Measurements from ENCODE around the gene TM9SF3.
"Not testable (repeated sequence)": the region's sequence is repeated elsewhere in the genome, so short reads cannot be mapped to it uniquely, and the experiment has no call there.

Gene TM9SF3

DNA sequence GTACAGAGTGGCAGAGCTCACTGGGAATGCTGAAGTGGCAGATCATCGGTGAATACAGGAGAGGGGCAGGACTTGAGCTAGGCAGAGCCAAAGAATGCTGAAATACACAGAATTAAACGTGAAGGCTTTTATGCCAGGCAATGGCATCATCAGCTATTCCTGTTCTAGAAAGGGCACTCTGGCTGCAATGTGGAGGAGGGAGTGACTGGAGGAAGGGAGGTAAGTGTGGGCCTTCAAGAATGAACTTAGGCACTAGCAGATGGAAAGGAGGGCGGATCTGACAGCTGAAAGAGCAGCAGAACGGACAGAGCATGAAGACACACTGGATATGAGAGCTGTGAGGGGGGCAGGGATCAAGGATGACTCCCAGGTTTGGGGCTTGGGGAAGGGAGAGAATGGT lies 12.0 kb upstream of the TM9SF3 start:
- no peak for DNase-seq (ENCODE audit: low read depth)

DNA sequence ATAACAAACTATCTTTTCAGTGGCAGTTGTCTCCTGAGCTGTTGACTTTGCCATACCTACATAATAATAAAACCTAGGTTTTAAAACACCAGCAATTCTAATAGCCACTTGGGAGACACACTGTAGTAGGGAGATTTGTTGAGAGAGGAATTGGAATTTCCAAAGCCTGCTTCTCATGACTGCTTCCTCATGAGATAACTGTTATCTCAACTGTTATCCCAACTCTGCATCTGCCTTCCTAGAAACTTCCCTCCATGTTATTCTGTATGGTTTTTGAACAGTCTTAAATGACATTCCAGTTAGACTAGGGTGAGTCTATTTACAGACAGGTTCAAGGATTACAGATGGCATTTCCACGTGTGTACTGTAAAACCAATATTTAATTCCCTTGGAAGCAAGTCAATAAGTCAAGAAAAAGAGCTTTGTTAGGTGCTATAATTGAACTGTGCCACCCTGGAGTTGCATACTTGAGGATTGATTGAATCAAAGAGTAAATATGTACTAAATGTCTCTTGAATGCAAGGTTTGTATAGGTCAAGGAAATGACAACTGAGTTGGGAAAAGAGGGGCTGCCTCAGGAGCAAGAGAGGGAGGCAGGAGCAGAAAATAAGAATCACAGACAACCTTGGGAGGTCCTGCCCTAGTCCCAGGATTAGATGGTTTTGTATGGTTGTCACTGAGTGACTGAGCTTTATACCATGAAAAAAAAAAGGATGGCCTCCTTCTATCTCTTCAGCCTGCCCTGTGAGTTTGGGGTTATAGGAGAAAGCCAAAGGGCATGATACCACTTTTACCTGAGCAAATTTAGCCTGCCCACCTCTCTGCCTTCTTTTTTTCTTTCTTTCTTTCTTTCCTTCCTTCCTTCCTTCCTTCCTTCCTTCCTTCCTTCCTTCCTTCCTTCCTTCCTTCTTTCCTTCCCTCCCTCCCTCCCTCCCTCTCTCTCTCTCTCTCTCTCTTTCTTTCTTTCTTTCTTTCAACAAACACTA lies 9.9 kb upstream of the TM9SF3 start:
- no peak for DNase-seq (ENCODE audit: low read depth)

DNA sequence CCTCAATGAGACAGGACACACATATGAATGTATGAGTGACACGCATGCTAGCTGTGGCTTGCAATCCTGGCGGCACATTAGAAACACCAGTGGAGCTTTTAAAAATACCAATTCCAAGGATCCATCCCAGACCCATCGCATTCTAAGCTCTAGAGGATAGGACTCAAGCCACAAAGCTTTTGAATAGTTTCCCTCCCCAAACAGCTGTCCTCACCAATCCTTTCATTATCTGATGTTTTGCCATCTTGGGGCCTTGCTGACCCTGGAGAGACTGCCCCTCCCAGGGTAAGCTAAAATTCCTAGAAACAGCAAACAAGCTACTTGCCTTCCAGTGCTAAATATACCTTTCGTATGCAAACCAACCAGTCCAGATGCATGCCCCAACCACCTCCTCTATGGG lies 8.9 kb upstream of the TM9SF3 start:
- DNase-seq (ENCODE audit: low read depth) = no peak

DNA sequence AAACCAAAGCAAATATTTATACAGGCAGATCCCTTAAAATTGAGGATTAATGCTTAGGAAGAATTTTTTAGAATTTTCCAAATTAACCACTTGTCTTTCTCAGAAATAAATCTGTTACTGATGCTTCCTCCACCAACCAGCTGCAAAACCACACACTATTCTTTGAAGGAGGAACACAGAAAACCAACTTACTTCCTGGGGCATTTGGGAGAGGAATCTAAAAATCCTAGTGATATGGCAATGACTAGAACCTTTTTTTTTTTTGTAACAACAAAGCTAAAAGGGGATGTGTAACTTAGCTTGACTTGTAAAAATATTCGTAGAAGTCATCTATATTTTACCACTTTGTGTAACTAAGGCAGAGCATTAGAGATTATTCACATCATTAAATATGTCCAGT lies 5.1 kb upstream of the TM9SF3 start:
- no peak for DNase-seq (ENCODE audit: low read depth)

DNA sequence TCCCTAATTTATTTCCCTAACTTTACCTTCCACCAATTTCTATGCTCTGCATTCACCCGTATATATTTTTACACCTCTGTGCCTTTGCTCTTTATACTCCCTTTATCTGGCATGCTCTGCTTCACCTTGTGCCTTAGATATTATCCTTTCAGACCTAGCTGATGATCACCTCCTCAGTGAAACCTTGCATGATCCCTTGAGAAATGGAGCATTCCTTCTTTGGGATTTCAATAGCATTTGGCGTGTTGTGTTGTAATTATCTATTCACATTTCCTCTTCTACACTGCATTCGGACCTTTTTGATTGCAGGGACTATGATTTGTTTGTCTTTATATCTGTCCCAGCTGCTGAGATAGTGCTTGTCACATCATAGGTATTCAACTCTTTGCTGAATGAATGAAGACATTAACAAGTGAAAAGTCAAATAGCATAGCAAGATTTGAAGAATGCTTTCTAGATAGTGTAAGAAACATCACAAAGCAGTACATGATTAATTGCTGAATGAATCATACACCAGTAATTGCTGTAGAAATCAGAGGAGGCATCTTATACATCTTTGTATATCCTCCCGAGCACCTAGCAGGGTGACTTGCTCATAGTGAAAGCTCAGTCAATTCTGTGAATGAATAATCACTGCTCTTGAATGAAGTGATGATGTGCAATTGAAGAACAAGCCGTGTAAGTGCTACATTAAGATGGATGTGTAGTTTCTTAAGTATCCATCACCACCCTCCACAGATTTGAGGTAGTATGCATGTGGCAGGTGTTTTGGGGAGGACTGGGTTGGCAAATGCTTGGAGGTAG lies 2.0 kb upstream of the TM9SF3 start:
- no peak for DNase-seq (ENCODE audit: low read depth)

DNA sequence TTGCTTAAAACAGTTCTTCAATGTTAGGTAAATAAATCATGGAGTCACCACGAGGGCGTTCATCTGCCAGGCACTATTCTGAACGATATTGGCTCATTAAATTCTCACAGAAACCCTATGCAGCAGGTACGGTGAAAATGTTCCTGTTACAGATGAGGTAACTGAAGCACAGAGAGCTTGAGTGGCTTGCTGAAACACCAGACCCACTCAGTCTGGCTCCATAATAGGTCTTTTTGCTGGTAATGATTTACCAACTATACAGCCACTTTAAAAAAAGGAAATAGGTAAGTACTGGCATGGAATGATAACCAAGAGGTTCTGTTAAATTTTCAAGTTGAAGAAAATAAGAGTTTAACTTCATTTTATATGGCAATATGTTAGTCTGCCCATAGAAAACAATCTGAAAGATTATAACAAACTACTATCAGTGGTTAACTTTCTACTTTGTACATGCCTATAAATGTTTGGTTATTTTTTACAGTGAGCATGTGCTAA lies 1.3 kb upstream of the TM9SF3 start:
- DNase-seq (ENCODE audit: low read depth) = no peak

DNA sequence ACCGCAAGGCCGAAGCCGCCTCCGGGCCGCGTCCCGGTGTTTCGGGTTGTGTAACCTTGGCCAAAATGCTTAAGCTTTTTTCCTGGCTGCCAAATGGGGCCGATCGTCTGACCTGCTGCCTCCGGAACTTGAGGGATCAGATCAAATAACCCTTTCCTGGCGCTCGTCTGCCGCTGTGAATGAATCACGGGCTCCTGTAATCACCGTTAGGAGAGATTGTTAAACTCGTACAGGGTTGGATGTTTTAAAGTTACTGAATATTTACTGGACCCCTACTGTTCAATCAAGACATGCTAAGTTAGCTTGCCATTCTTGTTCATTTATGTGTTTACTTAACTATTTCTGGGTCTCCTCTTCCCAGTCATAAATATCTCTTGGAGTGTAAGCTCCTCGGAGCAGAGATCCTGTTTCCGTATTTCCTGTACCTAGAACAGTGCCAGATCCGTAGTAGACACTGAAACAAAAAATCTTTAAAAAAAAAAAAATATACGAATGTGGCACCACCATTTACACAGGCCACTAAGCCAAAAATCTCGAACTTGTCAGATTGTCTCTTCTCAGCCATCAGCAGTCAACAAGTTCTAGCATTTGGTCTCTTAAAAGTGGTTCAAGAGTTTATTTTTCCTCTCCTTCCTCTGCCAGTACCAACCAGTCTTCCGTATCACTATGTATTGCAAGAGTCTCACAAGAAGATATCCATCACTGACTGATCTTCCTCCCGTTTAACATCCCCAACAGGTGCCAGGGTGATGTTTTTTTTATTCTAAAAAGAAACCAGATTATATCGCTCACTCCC lies 650 bp upstream of the TM9SF3 start:
- peak; percentile 55 for DNase-seq (ENCODE audit: low read depth)

DNA sequence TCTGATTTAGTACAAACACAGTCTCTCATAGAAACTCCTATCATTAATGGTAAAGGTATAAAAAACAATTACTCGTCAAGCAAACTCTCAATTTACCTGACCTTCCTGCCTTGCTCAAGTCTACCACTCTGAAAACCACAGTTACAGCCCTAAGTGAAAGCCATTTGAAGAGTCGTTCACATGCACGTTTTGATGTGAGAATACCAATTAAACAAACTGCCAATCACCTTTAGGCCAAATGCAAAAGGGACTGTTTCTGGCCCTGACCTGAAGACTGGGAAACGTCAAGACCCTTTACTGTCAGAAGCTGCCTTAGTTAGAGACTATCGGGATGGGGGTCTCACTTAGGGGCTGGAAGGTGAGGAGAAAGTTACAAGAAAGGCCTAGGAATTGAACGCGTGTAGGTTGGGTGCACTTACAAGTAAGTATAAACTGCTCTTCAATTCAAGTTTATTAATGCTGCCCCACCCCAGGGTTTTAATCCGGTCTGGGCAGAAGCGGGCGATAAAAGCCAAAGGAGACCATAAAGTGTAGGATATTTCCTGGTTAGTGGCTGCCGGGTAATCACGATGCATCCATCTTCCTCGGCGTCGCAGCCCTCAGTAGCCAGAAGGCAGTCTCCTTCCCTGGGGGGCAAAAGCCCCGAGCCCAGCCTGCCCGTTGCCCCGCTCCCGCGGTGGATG lies 935 bp downstream of the TM9SF3 start:
- peak; percentile 5 for DNase-seq (ENCODE audit: low read depth)

DNA sequence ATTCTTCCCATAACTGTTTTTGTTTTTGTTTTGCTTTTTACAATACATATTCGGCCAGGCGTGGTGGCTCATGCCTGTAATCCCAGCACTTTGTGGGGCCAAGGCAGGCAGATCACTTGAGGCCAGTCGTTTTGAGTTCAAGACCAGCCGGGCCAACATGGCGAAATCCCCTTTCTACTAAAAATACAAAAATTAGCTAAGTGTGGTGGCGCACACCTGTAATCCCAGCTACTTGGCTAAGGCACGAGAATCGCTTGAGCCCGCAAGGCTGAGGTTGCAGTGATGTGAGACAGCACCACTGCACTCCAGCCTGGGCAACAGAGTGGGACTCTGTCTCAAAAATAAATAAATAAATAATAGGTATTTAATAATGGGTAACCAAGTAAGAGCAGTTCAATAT lies 2.3 kb downstream of the TM9SF3 start:
- DNase-seq (ENCODE audit: low read depth) = no peak

DNA sequence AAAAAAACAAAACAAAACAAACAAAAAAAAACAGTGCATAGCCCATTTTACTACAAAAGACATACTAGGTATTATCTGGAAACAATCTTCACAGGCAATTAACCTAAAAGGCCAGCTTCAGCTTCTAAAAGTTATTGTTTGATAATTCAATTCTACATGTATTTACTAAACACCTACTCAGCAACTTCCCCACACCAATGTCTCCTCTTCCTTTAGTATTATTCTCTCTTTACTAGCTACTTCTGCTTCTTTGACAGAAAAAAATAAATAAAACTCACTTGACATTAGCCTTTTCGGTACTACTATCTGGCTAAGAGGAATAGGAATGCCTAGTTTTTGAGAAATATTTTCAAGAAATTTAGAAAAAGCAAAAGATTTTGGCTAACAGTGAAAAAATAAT lies 2.8 kb downstream of the TM9SF3 start:
- no peak for DNase-seq (ENCODE audit: low read depth)

DNA sequence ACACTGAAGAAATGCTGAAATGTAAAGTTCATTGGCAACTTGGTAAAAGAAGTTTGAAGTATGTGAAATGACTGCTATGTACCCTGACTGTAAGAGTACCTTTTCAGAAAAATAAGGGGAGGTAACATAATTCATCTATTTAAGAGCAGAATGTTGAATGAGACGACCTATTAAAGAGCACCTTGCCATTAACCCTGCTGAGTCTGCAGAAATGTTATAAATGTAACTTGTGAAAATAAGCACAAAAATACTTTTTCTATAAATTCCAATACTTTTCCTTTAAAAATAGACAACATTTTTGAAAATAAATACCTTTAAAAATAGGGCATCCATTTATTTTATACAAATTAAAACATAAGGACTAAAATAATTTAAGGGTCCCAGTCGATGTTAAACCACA lies 7.7 kb downstream of the TM9SF3 start:
- no peak for DNase-seq (ENCODE audit: low read depth)

DNA sequence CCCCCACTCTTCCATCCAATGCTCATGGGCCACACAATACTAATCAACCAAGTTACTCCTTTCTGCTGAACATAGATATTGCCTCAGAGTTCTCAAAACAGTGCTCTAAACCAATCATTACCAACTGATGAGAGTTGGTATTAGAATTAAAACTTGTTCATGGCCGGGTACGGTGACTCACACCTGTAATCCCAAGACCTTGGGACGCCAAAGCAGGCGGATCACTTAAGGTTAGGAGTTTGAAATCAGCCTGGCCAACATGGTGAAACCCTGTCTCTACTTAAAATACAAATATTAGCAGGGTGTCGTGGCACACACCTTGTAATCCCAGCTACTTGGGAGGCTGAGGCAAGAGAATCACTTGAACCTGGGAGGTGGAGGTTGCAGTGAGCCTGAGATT lies 8.2 kb downstream of the TM9SF3 start:
- DNase-seq (ENCODE audit: low read depth) = no peak

DNA sequence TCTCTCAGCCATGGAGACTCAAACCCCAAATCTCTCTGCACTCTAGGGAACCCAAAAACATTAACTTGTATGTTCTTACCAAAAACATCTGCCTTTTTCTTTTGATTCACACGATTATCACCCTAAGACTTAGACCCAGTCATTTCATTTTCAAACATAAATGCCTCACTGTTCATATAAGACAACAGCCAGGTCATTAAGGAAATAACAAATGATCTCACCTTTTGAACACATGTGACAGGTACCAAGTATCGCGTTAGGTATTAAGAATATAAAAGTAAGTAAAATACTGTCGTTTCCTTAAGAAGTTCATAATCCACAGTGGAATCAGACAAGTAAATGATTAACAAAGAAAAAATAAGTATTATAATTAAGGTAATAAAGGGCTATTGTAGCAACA lies 8.8 kb downstream of the TM9SF3 start:
- DNase-seq (ENCODE audit: low read depth) = no peak

DNA sequence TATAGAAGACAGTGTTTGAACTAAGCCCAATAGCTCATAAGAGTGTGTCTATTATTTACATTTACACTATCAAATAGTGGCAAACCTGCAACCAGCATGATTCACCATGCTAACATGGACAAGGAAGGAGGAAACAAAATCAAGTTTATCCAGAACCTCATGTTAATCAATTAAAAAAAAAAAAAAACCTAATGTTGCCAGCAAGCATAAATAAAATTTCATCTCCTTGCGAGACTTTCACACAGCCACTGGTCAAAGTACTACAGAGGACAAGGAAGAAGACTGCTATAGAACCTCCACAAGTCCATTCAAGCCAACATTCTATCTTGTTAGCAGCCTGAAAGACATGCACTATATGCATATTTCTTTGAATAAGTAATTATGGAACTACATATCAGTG lies 9.7 kb downstream of the TM9SF3 start:
- DNase-seq (ENCODE audit: low read depth) = no peak

DNA sequence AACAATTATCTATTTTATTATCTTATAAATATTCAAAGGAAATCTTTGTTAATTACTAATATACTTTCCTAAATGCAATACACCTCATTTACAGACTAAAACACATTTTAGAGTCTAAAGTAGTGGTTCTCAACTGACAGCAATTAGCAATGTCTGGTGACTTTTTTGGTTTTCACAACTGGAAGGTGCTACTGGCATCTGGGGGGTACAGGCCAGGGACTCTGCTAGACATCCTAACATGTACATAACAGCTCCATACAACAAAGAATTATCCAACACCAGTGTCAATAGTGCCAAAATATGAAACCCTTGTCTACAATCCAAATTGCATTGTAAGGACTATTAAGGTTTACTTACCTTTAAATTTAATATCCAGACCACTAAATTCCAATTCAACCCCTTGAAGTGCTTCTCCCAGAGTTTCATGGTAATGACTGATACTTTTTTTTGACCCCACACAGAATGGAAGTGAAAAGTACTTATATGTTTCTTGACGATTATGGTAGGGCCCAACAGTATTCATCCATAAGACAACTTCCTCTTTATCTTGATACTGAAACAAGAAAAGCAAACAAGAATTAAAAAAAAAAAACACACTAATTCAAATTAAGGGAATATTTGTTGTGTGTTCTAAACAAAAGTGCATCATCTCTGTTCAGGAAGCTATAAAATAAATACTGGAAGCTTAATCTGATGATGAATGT lies 10.4 kb downstream of the TM9SF3 start:
- DNase-seq (ENCODE audit: low read depth) = no peak

DNA sequence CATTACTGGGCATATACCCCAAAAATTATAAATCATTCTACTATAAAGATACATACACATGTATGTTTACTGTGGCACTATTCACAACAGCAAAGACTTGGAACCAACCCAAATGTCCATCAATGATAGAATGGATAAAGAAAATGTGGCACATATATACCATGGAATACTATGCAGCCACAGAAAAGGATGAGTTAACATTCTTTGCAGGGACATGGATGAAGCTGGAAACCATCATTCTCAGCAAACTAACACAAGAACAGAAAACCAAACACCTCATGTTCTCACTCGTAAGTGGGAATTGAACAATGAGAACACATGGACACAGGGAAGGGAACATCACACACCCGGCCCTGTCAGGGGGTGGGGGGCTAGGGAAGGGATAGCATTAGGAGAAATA lies 12.2 kb downstream of the TM9SF3 start:
- DNase-seq (ENCODE audit: low read depth) = not testable (repeated sequence)

DNA sequence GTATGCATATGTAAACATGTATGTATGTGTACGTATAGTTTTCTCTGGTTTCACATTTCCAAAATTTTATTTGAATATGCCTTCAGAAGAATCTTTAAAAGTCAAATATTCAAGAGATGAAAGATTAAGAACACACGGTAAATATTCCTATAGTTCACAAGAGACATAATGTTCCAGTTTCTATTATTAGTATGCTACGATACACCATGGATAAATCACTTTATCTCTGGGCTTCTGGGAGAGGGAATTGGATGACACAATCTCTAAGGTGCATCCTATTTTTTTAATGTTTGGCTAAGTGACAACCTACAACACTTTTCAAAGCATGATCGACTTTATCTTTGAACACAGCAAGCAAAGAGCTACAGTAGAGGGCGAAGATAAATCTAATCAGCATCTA lies 13.8 kb downstream of the TM9SF3 start:
- DNase-seq (ENCODE audit: low read depth) = no peak

DNA sequence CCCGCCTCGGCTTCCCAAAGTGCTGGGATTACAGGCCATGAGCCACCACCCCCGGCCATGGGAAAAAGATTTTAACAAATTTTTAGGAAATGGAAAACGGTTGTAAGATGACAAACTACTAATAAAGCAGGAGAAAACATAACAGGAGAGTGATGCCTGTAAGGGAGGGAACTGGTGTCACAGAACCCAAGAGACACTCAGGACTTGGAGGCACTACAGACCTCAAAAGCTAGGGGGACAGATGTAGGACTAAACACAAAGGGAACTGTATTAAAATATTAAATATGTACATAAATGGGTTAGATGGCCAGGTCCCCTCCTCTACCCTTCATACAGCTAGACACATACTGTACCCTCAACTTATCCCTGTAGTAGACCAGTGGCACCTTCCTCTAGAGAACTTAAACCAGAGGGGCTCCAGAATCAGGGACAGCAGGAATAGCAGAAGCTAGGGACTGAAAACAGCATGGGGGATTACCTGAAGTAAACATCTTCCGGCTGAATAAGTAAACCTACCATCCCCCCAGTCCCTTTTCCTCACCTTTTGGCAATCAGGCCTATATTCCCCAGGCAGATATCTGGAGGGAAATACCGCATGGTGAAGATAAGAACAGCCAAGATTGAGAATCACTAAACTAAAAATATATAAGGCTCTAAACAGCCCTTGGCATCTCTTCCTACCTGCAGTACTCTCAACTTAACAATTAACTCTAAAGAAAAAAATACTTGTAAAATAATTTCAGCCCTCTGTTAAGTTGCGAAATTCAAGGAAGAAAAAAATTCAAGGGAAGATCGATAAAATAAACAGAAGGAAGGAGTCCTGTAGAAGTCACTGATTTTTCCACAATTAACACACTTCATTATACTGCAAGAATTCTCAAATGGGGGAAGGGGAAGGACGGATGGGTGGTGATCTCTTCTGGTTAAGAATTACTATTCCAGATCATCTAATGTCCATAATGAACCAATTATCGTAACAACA lies 15.5 kb downstream of the TM9SF3 start:
- DNase-seq (ENCODE audit: low read depth) = no peak

DNA sequence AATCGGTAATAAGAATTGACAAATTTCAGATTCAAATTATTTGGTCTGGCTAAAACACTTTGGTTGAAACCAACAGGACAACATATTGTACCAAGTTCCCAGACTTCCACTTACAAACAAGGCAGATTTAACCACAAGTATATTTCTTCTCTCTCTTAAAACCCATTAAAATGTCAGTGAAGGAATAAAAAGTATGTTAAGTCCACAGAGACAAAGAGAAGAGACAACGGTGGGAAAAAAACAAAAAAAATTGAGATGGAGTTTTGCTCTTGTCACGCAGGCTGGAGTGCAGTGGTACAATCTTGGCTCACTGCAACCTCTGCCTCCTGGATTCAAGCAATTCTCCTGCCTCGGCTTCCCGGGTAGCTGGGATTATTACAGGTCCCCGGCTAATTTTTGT lies 16.3 kb downstream of the TM9SF3 start:
- no peak for DNase-seq (ENCODE audit: low read depth)

DNA sequence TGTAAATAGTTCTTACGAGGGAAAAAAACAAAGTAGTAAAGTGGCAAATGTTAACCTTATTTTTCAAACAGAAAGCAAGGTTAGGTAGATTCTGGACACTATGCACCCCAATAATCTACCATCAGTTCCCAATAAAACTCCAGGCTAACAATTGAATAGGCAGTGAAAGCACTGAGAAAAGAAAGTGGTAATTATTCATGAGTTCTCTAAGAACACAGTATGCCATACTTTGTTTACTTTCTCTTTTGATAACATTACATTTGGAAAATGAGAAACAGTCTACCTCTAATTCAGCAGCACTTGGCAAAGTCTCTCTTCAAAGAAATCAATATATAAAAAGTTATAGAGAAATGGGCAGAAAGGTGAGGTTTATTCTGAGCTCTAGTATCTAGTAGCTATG lies 18.4 kb downstream of the TM9SF3 start:
- no peak for DNase-seq (ENCODE audit: low read depth)

Measured in T-helper 22 cell (primary cell).